Keratinocyte (primary cell): ENCODE results near the gene PLCH2.

Experiments
- EZH2 ChIP-seq: IDR thresholded peaks from one replicate; pipeline ENCODE4 v1.6.1; 2012; ENCODE audit warnings: inconsistent platforms, mild to moderate bottlenecking, low read length, moderate library complexity
- TF ChIP-seq, protein P1 (sequence below), 3 experiments: IDR thresholded peaks in 1 of 3; conservative IDR thresholded peaks in 1 of 3; optimal IDR thresholded peaks in 1 of 3; 2 replicates in 2 of 3; 3 replicates in 1 of 3; pipeline versions ENCODE3 to v1.5.1; 2011; ENCODE audit warnings: low read length in 3 of 3, mild to moderate bottlenecking in 3 of 3, moderate library complexity in 2 of 3, control low read depth in 1 of 3, inconsistent platforms in 1 of 3; ENCODE audit not compliant: insufficient read depth in 2 of 3; ENCODE audit errors: extremely low read depth in 1 of 3

DNA sequence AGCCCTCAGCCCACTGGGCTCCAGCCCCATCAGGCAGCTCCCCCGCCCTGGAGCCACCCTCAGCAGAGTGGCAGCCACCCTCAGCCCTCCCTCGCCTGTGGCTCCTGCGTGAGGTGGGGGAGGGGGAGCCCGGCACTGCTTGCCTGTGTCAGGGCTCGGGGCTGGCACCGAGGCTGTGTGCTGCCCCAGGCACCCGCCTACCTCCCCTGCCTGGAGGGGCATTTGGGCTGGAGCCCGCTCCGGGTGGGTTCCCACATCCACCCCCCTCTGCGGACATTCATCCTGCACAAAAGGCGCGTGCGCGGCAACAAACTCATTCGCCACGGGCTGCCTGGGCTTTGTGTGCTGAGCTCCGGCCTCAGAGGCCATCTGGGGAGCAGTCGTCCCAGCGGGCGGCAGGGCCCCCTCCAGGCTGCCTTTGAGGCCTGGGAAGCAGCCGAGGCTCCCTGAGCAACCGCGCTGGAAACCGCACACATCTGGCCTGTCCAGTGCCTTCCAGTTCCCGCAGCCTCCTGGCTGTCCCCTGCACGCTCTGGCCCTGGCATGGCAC lies 67.5 kb downstream of the PLCH2 start:
- TF ChIP-seq, protein P1, sequence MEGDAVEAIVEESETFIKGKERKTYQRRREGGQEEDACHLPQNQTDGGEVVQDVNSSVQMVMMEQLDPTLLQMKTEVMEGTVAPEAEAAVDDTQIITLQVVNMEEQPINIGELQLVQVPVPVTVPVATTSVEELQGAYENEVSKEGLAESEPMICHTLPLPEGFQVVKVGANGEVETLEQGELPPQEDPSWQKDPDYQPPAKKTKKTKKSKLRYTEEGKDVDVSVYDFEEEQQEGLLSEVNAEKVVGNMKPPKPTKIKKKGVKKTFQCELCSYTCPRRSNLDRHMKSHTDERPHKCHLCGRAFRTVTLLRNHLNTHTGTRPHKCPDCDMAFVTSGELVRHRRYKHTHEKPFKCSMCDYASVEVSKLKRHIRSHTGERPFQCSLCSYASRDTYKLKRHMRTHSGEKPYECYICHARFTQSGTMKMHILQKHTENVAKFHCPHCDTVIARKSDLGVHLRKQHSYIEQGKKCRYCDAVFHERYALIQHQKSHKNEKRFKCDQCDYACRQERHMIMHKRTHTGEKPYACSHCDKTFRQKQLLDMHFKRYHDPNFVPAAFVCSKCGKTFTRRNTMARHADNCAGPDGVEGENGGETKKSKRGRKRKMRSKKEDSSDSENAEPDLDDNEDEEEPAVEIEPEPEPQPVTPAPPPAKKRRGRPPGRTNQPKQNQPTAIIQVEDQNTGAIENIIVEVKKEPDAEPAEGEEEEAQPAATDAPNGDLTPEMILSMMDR (optimal IDR thresholded peaks at IDR 0.05 in 1 of 3, IDR thresholded peaks at IDR 0.05 in 1 of 3, conservative IDR thresholded peaks at IDR 0.05 in 1 of 3; ENCODE audit: extremely low read depth in 1 of 3, insufficient read depth in 2 of 3, low read length in 3 of 3): no peak
- TF ChIP-seq EZH2: no peak
